Activated naive CD8-positive, alpha-beta T cell treated with anti-CD3 and anti-CD28 coated beads, Interleukin-2, amount 50 U/mL, for 16 hours (primary cell): ENCODE data around the gene GALE.

Experiments used
- DNase-seq: peaks from one replicate; pipeline ENCODE4 v3.0.0-alpha.2; 2020; ENCODE audit warnings: low read depth, low spot score

Gene GALE

DNA sequence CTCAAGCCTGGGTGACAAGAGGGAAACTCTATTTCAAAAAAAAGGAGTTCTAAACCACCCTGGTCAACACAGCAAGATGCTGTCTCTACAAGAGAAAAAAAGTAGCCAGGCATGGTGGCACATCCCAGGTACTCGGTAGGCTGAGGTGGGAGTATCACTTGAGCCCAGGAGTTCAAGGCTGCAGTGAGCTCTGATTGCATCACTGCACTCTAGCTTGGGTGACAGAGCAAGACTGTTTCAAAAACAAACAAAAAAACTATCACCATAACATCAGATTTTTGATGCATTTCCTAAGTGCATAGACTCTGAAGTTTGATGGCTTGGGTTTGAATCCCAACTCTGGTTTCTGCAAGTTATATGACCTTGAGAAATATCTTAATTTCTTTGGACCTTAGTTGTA lies 47.6 kb downstream of the GALE start:
- DNase-seq, result no peak

GRCh38 chr1:23751815-23752200 lies 48.7 kb downstream of the GALE start:
- no peak for DNase-seq

GRCh38 chr1:23751050-23751814 lies 49.3 kb downstream of the GALE start:
- no peak for DNase-seq

DNA sequence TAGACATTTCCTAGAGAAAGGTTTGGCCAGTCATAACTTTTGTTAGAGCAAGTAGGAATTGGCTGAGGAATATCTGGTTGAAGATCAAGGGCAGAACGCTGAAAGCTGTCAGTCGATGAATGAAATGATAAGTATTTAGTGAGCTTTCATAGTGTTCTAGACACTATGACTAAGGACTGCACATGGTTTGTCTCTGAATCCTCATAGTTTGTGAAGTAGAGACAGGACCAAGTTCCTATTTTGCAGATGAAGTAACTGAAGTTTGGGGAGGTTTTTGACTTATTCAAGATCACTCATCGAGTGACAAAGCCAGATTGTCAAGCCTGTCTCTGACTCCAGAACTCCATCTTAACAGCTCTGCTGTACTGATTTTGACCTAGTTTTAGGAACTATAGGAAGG lies 52.5 kb downstream of the GALE start:
- no peak for DNase-seq
